NCI-H187 (cell line): ENCODE results near the gene PDE6C.

Experiments used
- DNase-seq, 2 experiments: peaks; one replicate each; lab custom pipeline; 2025; lab: John Stamatoyannopoulos, UW

PDE6C gene

GRCh38 chr10:93702210-93703001 is 90.1 kb downstream of the PDE6C start, which contains the start of gene FRA10AC1:
TSS of gene FRA10AC1 (minus strand) at chr10:93702592. CDS start at chr10:93700106, 2,486 bp downstream.
- peak; percentile 51 to 84 for DNase-seq

DNA sequence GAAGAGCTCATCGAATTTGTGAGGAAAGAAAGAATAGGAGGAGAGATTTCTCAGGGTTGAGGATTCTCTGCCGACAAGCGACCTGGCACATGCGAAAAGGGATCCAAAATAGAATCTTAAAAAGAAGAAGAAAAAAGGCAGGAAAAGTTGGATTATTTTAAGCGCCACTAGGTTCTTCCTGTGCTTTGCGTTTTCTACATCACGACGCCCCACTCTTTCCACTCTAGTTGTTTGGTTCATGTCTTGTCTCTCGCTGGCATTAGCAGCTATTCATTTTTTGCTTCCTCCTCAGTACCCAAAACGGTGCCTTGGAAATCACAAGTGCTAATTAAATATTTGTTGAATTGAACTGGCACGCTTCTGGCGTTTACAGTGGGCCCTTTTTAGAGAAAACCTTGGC is 90.7 kb downstream of the PDE6C start:
- DNase-seq: peak in 1 of 2 experiments; percentile 47

DNA sequence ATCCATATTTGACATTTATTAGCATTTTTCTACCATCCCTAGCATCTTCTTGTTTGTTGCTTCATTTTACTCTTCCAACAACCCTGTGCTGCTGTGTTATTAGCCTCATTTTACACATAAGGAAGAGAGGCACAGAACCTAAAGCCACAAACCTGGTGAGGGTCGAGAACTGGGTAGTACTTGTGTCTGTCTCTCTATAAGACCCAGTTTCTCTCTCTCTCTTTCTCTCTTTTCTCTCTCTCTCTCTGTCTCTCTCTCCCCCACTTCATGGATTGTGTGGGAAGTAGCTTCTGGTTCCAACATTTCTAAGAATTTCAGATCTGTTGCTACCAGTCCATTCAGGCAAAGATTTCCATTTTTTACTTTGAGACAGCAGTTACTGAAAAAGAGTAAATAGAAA is 91.5 kb downstream of the PDE6C start:
- DNase-seq: no peak

DNA sequence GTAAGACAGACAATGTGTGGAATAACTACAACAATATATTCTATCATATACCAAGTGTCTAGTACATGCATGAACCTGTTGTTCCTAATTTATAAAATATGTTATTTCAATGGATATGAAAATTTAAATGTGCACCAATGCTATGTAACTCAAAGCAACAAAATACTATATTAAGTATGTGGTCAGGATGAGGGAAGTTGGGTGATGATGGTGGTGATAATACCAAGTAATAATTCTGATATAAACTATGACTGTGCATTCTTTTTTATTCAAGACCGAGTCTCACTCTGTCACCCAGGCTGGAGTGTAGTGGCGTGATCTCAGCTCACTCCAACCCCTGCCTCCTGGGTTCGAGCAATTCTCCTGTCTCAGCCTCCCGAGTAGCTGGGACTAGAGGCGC is 92.1 kb downstream of the PDE6C start:
- DNase-seq: no peak

DNA sequence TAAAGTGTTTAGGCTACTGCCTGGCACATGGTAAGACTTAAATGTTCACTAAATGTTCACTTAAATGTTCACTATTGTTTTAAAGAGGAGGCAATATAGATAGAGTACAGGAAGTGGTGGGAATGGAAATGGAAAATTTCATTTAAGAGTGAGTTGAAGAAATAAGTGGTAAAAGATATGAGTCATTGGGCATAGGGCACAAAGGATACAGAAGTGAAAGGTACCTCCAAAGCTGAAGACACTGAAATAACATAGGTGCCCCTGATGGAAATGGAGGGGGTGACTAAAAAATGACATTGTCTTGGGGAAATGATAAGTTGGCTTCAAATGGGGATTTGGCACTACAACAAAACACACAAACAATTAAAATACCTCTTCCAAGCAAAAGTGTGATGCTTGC is 95.3 kb downstream of the PDE6C start:
- DNase-seq: no peak

DNA sequence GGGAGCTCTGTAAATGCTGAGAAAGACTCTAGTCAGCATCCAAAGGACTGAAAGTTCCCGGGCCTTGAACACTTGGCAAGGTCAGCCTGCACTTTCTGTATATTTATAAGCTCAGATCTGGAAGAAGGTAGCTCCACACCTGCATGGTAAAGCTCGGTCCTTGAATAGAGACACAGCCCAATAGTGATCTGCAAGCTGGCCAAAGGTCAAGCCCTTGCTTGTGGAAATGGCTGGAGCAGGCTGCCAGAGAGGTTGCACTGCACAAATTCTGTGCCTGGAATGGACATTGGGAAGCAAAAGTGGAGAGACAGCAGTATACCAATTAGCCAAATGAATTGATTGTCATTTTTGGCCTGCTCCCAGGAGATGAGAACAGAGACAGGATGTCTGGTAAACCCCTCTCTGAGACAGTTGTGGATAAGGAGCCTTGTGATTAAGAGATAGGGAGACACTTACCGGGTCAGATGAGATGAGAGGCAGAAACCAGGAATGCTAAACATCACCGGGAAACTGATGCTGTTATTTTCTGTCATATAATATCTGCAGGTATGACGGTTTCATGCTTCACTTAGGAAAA is 98.1 kb downstream of the PDE6C start:
- DNase-seq: no peak

DNA sequence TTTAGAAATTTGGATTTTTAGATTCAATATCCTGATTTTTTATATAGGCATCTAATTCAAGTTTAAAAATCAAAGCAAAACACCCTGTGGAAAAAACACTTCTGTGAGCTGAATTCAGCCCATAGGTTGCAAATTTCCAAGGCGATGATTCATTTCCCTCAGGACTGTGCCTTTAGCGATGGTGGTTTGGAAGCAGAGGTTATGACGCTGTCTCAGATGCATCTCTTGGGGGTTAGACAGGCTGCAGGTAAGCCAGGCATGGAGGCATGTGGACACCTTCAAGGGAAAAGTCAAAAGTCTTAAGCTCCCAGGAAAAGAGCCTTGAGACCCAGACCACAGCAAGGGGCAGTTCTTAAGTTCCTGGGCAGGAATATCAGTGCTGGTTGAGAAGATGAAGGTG is 99.6 kb downstream of the PDE6C start:
- no peak for DNase-seq

DNA sequence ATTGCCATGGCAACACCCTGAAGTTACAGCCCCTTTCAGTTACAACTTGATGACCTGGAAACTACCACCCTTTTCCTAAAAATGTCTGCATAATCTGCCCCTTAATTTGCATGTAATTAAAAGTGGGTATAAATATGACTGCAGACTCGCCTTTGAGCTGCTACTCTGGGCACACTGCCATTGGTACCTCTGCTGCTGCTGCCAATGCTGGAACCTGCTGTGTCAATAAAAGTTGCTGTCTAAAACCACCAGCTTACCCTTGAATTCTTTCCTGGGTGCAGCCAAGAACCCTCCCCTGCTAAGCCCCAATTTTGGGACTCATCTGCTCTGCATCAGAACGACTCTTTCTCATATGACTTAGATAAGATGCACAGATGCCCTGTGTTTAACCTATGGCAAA is 100.3 kb downstream of the PDE6C start:
- DNase-seq: no peak

DNA sequence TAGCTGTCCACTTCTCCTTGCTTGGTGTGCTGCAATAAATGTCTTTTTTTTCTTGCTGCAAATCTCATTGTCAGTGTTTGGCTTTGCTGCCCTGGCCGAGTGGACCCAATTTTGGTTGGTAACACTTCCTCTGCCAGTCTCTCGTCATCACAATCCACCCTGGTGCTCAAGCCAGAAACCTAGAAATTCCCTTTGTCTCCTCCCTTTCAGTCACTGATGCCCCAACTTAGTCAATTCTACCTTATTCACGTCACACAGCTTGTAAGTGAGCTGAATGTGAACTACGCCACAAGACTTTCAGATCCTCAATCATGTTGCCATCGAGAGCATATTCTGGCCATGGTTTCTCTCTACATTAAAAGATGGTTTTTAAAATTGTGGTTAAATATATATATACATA is 103.0 kb downstream of the PDE6C start:
- no peak for DNase-seq
